Transverse colon (tissue), 3 donors: ENCODE results near the gene OR5T3.

ENCODE experiments used
- EP300 ChIP-seq: sonication (generic); formaldehyde crosslinking; IDR thresholded peaks from one replicate; pipeline ENCODE4 v1.6.1; 2017; ENCODE audit warnings: antibody characterized with exemption, low read depth
- POLR2A ChIP-seq: fragments of 450-650 bp; IDR thresholded peaks from one replicate; pipeline ENCODE4 v1.6.1; 2016; ENCODE audit warnings: antibody characterized with exemption, mild to moderate bottlenecking, moderate library complexity
- TF ChIP-seq, protein P1 (sequence below), 5 experiments: fragments of 200-600 bp in 3 of 5; fragments of 450-650 bp in 2 of 5; sonication (generic) in 3 of 5; IDR thresholded peaks; 1 replicate in 2 of 5; 2 replicates in 3 of 5; pipeline ENCODE4 v1.5.1; 2016 to 2017; ENCODE audit warnings: antibody characterized with exemption in 5 of 5, inconsistent platforms in 3 of 5, mild to moderate bottlenecking in 2 of 5, moderate library complexity in 1 of 5

DNA sequence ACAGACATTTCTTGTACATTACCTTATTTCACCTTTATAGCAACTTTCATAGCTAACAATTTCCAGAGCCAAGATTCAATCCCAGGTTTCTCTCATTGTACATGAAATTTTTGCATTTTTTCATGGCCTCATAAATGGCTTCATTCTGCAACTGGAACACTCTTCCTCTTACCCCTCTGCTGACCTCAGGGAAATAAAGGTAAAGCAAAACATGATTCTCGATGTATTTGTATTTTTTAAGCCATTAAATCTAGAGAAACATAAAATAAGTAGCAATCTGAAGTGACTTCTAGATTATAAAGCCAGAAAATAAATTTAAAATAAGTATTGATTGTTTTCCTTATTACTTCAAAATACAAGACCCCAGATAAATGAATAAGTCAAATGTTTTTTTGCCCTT is 17.9 kb upstream of the OR5T3 start, which contains the start of gene OR5T2:
- TF ChIP-seq, protein P1, sequence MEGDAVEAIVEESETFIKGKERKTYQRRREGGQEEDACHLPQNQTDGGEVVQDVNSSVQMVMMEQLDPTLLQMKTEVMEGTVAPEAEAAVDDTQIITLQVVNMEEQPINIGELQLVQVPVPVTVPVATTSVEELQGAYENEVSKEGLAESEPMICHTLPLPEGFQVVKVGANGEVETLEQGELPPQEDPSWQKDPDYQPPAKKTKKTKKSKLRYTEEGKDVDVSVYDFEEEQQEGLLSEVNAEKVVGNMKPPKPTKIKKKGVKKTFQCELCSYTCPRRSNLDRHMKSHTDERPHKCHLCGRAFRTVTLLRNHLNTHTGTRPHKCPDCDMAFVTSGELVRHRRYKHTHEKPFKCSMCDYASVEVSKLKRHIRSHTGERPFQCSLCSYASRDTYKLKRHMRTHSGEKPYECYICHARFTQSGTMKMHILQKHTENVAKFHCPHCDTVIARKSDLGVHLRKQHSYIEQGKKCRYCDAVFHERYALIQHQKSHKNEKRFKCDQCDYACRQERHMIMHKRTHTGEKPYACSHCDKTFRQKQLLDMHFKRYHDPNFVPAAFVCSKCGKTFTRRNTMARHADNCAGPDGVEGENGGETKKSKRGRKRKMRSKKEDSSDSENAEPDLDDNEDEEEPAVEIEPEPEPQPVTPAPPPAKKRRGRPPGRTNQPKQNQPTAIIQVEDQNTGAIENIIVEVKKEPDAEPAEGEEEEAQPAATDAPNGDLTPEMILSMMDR (IDR thresholded peaks at IDR 0.05), result no peak
- TF ChIP-seq POLR2A (no peak), EP300 (no peak)
